IgD-negative memory B cell (primary cell): ENCODE results near the gene CDC16. TPM values are rescaled to one million over a fixed set of nuclear protein-coding genes. Genes with fewer than 3 reads are reported as not detected.
"Not testable (repeated sequence)": the region's sequence is repeated elsewhere in the genome, so short reads cannot be mapped to it uniquely, and the experiment has no call there.

Experiments used
- H3K27ac Mint-ChIP-seq, 3 donors: one replicate each; pipeline ENCODE4 v1.8.0; 2020 to 2022; ENCODE audit warnings: mild to moderate bottlenecking in 3 of 3, mixed read lengths in 3 of 3, moderate library complexity in 1 of 3
- H3K27me3 Mint-ChIP-seq: one replicate; pipeline ENCODE4 v1.8.0; 2021; ENCODE audit warnings: mixed read lengths
- H3K36me3 Mint-ChIP-seq: one replicate; pipeline ENCODE4 v1.8.0; 2020; ENCODE audit warnings: mild to moderate bottlenecking, mixed read lengths
- H3K4me1 Mint-ChIP-seq, 3 donors: one replicate each; pipeline ENCODE4 v1.8.0; 2020 to 2022; ENCODE audit warnings: mixed read lengths in 3 of 3, mild to moderate bottlenecking in 1 of 3
- H3K4me3 Mint-ChIP-seq, 4 donors: one replicate each; pipeline ENCODE4 v1.8.0; 2020 to 2022; ENCODE audit warnings: mild to moderate bottlenecking in 4 of 4, mixed read lengths in 4 of 4, moderate library complexity in 3 of 4
- H3K9me3 Mint-ChIP-seq, 3 donors: one replicate each; pipeline ENCODE4 v1.8.0; 2020 to 2021; ENCODE audit warnings: mixed read lengths in 3 of 3, mild to moderate bottlenecking in 1 of 3
- polyA plus RNA-seq: library from polyadenylated mRNA; unstranded; fragments of 300-500 nt; fragmentation: Illumina TruSeq; gene quantifications from one replicate; pipeline ENCODE4 v1.2.3, GENCODE V29; 2021

Gene CDC16
- polyA plus RNA-seq, 1 donor from 2014 or later = 22.6 TPM

- peak overlapping the region in 3 of 4 donors; percentile 14 to 80 (median 41) for H3K4me3 Mint-ChIP-seq
- peaks cover 8% of the 10 kb centered on the region for H3K36me3 Mint-ChIP-seq
- peak overlapping the region in 1 of 3 donors; percentile 50 for H3K27ac Mint-ChIP-seq
- no peaks in the 10 kb centered on the region for H3K9me3 Mint-ChIP-seq
- H3K27me3 Mint-ChIP-seq = no peaks in the 10 kb centered on the region
- H3K4me1 Mint-ChIP-seq = peaks cover 16 to 28% (median 20%) of the 10 kb centered on the region in 3 donors
Measured at GRCh38 chr13:114237415-114238112, 2.9 kb downstream of the CDC16 start.

GRCh38 chr13:114241918-114242317 lies 7.2 kb downstream of the CDC16 start:
- Mint-ChIP-seq H3K9me3 (no peaks in the 10 kb centered on the region), H3K27me3 (no peaks in the 10 kb centered on the region), H3K4me1 (peaks cover 1 to 11% (median 8%) of the 10 kb centered on the region in 3 donors), H3K4me3 (no peak overlapping the region), H3K27ac (no peak overlapping the region), H3K36me3 (peaks cover 10% of the 10 kb centered on the region)

DNA sequence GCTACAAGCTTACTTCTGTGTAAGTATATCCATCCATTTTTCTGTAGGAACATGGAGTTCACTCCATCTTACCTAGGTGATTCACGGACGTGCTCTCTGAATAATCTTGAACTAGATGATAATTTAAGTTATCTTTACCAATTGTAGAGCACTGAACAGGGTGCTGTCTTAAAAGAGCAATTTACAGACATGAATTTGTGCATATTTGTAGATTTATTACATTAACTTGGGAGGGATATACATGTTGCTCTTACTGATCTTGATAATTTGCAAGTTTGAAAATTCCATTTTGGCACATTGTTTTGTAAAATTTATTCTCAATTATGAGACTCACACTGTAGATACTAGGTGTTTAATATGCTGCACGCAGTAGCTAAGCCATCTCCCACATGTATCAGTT lies 9.3 kb downstream of the CDC16 start:
- H3K4me1 Mint-ChIP-seq = peaks cover 0 to 4% (median 0%) of the 10 kb centered on the region in 3 donors
- peaks cover 7% of the 10 kb centered on the region for H3K36me3 Mint-ChIP-seq
- H3K9me3 Mint-ChIP-seq = no peaks in the 10 kb centered on the region
- no peak overlapping the region for H3K27ac Mint-ChIP-seq
- H3K27me3 Mint-ChIP-seq = no peaks in the 10 kb centered on the region
- no peak overlapping the region for H3K4me3 Mint-ChIP-seq

- Mint-ChIP-seq H3K27ac (no peak overlapping the region), H3K4me3 (no peak overlapping the region), H3K4me1 (peaks cover 0 to under 1% (median 0%) of the 10 kb centered on the region in 3 donors), H3K27me3 (no peaks in the 10 kb centered on the region), H3K9me3 (no peaks in the 10 kb centered on the region), H3K36me3 (peaks cover 7% of the 10 kb centered on the region)
Measured at GRCh38 chr13:114244637-114245036, 9.9 kb downstream of the CDC16 start.

DNA sequence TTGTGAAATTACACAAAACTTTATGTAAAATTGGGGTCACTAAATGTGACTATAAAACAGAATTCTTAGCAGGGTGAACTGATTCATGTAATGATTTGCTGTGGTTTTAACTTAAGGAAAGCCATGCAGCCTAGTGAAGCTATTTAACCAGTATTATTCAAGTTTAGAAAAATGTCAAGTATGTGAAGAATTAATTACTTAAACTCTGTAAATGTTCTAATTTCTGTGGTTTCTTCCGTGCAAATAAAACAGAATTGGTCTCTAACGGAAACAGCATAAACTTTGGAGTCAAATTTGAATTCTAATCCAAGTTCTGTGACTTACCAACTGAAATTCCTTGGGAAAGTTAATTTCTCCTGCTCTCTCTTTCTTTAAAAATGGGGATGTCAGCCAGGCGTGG lies 13.3 kb downstream of the CDC16 start:
- Mint-ChIP-seq H3K36me3 (peaks cover 5% of the 10 kb centered on the region), H3K4me1 (no peaks in the 10 kb centered on the region), H3K9me3 (no peaks in the 10 kb centered on the region), H3K4me3 (no peak overlapping the region), H3K27ac (no peak overlapping the region), H3K27me3 (no peaks in the 10 kb centered on the region)

DNA sequence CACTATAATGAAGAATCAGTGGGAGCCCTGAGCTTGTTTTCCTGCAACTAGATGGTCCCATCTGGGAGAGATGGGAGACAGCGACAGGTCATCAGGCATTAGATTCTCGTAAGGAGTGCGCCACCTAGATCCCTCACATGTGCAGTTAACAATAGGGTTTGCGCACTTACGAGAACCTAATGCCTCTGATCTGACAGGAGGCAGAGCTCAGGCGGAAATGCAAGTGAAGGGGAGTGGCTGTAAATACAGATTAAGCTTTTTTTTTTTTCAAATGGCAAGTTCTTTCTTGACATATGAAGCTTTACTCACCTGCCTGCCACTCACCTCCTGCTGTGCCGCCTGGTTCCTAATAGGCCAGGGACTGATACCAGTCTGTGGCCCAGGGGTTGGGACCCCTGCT lies 14.4 kb downstream of the CDC16 start:
- Mint-ChIP-seq H3K36me3 (peaks cover 8% of the 10 kb centered on the region), H3K27me3 (no peaks in the 10 kb centered on the region), H3K4me1 (peaks cover 2 to 4% (median 3%) of the 10 kb centered on the region in 3 donors), H3K4me3 (no peak overlapping the region), H3K27ac (no peak overlapping the region), H3K9me3 (no peaks in the 10 kb centered on the region)

GRCh38 chr13:114251639-114252440 lies 17.1 kb downstream of the CDC16 start:
- H3K4me1 Mint-ChIP-seq, H3K9me3 Mint-ChIP-seq, H3K27ac Mint-ChIP-seq, H3K4me3 Mint-ChIP-seq, H3K27me3 Mint-ChIP-seq: not testable (repeated sequence)
- H3K36me3 Mint-ChIP-seq = peaks cover 12% of the 10 kb centered on the region

DNA sequence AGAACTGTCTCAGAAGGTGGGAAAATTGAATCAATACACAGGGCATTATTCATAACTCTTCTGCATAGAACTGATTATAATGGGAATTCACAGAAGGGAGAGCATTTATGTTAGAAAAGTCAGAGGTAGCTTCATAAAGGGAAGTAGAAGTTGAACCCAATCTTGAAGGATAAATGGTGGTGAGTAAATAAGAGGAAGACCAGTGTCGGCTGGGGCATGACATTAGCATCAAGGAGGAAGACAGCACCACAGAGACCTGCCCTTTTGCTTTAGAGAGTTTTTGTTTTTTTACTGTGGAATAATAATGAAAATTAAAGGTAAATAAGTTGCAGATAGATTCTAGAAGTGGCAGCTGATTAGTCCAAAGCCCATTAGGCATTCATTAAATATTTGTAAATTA lies 21.9 kb downstream of the CDC16 start:
- peak overlapping the region in 2 of 3 donors; percentile 13 to 50 for H3K27ac Mint-ChIP-seq
- H3K4me1 Mint-ChIP-seq = peaks cover 21 to 30% (median 28%) of the 10 kb centered on the region in 3 donors
- H3K9me3 Mint-ChIP-seq = no peaks in the 10 kb centered on the region
- H3K4me3 Mint-ChIP-seq = peak overlapping the region in 1 of 4 donors; percentile 6
- peaks cover 8% of the 10 kb centered on the region for H3K36me3 Mint-ChIP-seq
- no peaks in the 10 kb centered on the region for H3K27me3 Mint-ChIP-seq

- Mint-ChIP-seq H3K36me3 (peaks cover 8% of the 10 kb centered on the region), H3K4me3 (no peak overlapping the region), H3K4me1 (peaks cover 24 to 33% (median 30%) of the 10 kb centered on the region in 3 donors), H3K27me3 (no peaks in the 10 kb centered on the region), H3K27ac (peak overlapping the region in 1 of 3 donors; percentile 13), H3K9me3 (no peaks in the 10 kb centered on the region)
Measured at GRCh38 chr13:114257014-114257413, 22.3 kb downstream of the CDC16 start.

- Mint-ChIP-seq H3K27me3 (no peaks in the 10 kb centered on the region), H3K4me1 (peaks cover 31 to 46% (median 36%) of the 10 kb centered on the region in 3 donors), H3K4me3 (no peak overlapping the region), H3K27ac (no peak overlapping the region), H3K9me3 (no peaks in the 10 kb centered on the region), H3K36me3 (peaks cover 8% of the 10 kb centered on the region)
Measured at GRCh38 chr13:114258589-114258988, 23.9 kb downstream of the CDC16 start.

DNA sequence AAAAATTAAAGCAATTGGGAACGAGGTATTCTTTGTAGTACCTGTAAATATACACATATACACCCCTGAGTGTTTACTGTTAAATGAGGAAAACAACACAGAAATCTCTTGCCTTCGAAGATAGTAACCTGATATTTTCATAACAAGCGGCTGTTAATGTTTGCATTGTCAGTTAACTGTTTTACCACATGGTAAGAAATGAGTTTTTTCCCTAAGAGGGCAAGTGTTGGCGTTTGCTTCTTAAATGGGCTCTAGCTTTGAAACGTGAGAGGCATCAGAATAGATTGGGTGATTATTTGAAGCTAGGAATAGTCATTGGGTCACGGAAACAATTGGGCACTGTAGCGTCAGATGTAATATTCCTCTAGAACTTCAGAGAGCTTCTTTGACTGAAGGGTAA lies 24.7 kb downstream of the CDC16 start:
- Mint-ChIP-seq H3K4me1 (peaks cover 31 to 48% (median 37%) of the 10 kb centered on the region in 3 donors), H3K27ac (no peak overlapping the region), H3K27me3 (no peaks in the 10 kb centered on the region)

DNA sequence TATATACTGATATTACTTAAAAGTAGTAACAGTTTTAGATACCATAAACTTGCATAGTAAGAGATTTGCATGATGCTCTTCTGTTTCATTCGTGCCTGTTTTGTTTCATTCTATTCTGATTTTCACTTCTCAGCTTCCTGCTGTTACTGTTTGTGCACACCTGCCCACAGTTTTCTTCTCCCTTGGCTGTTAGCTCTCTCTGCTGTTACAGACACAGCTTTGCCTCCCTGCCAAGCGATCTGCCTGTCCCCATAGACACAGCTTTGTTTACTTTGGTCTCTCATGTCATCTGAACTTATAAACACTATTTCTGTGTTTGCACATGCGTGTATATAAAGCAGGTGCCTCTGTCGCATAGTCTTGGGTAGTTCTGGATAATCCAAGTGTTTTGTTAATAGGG lies 25.3 kb downstream of the CDC16 start:
- Mint-ChIP-seq H3K4me1 (peaks cover 31 to 48% (median 41%) of the 10 kb centered on the region in 3 donors), H3K27me3 (no peaks in the 10 kb centered on the region), H3K27ac (peak overlapping the region; percentile 5 to 79 (median 71)), H3K9me3 (no peaks in the 10 kb centered on the region), H3K36me3 (peaks cover 9% of the 10 kb centered on the region), H3K4me3 (peak overlapping the region in 1 of 4 donors; percentile 39)

More for the DNA sequence above, 24.7 kb downstream of the CDC16 start:
- Mint-ChIP-seq H3K9me3 (no peaks in the 10 kb centered on the region), H3K36me3 (peaks cover 9% of the 10 kb centered on the region), H3K4me3 (no peak overlapping the region)

DNA sequence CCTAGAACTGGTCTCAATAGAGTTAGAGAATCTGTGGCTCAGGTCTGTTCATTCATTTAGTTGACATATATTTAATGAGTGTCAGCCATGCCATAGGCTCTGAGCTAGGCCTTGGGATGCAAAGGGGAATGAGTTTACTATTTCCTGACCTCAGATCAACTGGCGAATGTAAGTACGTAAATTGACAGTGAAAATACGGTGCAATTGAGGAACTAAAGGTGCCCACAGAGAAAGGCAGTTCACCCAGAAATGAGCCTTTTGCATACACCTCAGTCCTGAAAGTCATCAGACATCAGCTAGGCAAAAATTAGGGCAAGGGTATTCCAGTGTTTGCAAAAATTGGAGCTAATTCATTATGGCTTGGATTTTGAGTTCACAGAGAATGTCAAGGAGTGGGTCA lies 26.1 kb downstream of the CDC16 start:
- Mint-ChIP-seq H3K4me3 (peak overlapping the region in 3 of 4 donors; percentile 3 to 83 (median 7)), H3K36me3 (peaks cover 12% of the 10 kb centered on the region), H3K27ac (peak overlapping the region; percentile 11 to 79 (median 71)), H3K9me3 (no peaks in the 10 kb centered on the region), H3K4me1 (peaks cover 31 to 46% (median 43%) of the 10 kb centered on the region in 3 donors), H3K27me3 (no peaks in the 10 kb centered on the region)

DNA sequence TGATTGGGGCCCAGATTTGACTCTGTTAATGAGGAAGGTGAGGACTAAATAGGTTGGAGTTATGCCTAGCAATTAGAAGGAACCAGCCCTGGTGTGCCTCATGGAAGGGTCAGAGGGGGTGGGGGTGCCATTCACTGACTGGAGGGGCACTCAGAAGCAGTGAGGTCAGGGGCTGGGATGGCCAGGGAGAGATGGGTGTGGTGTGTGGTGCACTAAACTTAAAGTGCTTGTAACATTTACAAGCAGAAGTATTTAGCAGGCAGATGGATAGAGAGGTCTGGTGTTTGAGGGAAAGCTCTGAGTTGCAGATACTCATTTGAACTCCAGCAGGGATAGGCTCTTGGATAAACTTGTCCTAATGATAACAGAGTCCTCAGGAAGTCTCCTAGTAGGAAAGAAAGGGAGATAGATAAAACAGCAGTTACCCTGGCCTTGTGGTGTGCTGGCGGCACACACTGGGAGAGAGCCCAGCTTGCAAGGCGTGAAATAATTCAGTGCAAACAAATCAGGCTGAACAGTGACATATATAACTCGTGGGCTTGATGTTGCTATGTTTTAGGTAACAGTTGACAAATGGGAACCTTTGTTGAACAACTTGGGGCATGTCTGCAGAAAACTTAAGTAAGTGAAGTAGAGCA lies 26.8 kb downstream of the CDC16 start:
- Mint-ChIP-seq H3K4me3 (peak overlapping the region in 3 of 4 donors; percentile 3 to 83 (median 68)), H3K27me3 (no peaks in the 10 kb centered on the region), H3K27ac (peak overlapping the region; percentile 11 to 79 (median 71)), H3K9me3 (no peaks in the 10 kb centered on the region), H3K4me1 (peaks cover 27 to 44% (median 42%) of the 10 kb centered on the region in 3 donors), H3K36me3 (peaks cover 15% of the 10 kb centered on the region)

DNA sequence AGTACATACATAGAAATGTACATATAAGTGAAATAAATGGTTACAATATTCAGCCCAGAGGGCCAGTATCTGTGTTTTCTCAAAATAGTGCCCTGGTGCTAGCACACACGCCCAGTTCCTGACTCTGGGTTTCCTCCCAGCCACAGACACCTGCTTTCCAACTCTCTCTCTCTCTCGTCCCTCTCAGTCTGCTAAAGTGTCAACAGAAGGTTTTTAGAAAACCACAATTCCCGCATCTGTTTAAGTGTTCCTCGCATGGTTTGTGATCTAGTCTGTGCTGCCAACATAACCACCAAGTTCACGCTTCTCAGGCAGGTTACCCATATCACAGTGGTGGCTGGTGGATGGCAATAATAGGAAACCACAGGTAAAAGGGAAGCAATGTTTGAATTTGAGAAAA lies 28.9 kb downstream of the CDC16 start:
- Mint-ChIP-seq H3K36me3 (peaks cover 23% of the 10 kb centered on the region), H3K27me3 (no peaks in the 10 kb centered on the region), H3K9me3 (peaks cover 0 to 3% (median 2%) of the 10 kb centered on the region in 3 donors), H3K4me3 (peak overlapping the region; percentile 0 to 90 (median 76)), H3K27ac (peak overlapping the region; percentile 30 to 74 (median 71)), H3K4me1 (peaks cover 31 to 48% (median 46%) of the 10 kb centered on the region in 3 donors)
